ENCODE data around the gene SOCS6. TPM values are rescaled to one million over a fixed set of nuclear protein-coding genes. Genes with fewer than 3 reads are reported as not detected.

SOCS6 gene
- polyA plus RNA-seq, 1 of the 3 experiments (the other 2 are of a cell fraction), result 12.1 TPM

DNA sequence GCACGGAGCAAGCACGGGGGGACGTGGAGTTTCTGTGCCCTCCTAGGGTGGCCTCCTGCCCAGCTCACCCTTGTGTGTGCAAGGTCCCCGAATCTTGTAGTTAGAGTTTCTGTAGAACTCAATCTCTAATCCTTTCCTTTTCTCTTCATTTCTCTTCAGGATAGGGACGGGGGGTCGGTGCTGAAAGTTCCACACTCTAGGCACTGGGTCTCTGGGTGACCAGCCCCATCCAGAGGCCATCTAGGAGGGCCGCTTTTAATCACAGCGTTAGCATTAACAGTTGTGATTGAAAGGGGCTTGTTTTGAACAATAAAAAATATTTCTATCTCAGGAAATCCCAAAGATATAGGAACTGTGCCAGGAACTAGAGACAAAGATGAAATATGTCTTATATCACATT lies 10.5 kb downstream of the SOCS6 start:
- H4K20me1 ChIP-seq (ENCODE audit: insufficient read depth), result peaks cover 89% of the 10 kb centered on the region
- no peak overlapping the region for H3K27ac ChIP-seq (ENCODE audit: low read depth in 2 of 2, low read length in 1 of 2)
- ChIA-PET POLR2A (no interaction called here), CTCF (interaction anchor here (1.1 kb wide), 1 partner anchor 135 kb away, joined by 3 read pairs; no protein-coding TSS in a partner anchor)
- H3K36me3 ChIP-seq (replicated peaks in 1 of 2; ENCODE audit: control insufficient read depth in 1 of 2, insufficient read depth in 2 of 2, low read length in 1 of 2), result peaks cover 0 to 9% of the 10 kb centered on the region in 2 experiments
- H3K9me2 ChIP-seq, result no peaks in the 10 kb centered on the region
- peak; percentile 45; the same call in 1 of the 2 replicates for TF ChIP-seq RAD21 (IDR thresholded peaks at IDR 0.05; ENCODE audit: low read length)
- no peak for TF ChIP-seq MEF2A (IDR thresholded peaks at IDR 0.05; ENCODE audit: borderline replicate concordance, low read depth)
- peaks cover 11 to 31% of the 10 kb centered on the region in 2 experiments for H3K4me1 ChIP-seq (ENCODE audit: control insufficient read depth in 1 of 2, insufficient read depth in 2 of 2, low read depth in 1 of 2, low read length in 1 of 2)
- H3K79me2 ChIP-seq (ENCODE audit: insufficient read depth), result peaks cover 100% of the 10 kb centered on the region
- WGBS (ENCODE audit: low lambda C conversion rate), result 85% methylated on average over 8 of the region's 8 CpGs
- peaks cover 33% of the 10 kb centered on the region for H3F3A ChIP-seq (replicated peaks; ENCODE audit: insufficient read depth)
- no peak for DNase-seq
- no peaks in the 10 kb centered on the region for H3K9me3 ChIP-seq
- H3K9ac ChIP-seq, result no peak overlapping the region
- H3K4me3 ChIP-seq (ENCODE audit: low read depth in 2 of 2, low read length in 1 of 2), result no peak overlapping the region
- H2AFZ ChIP-seq (ENCODE audit: low read depth), result no peak overlapping the region
- no peaks in the 10 kb centered on the region for H3K27me3 ChIP-seq (ENCODE audit: insufficient read depth)
- no peak overlapping the region for H3K4me2 ChIP-seq

DNA sequence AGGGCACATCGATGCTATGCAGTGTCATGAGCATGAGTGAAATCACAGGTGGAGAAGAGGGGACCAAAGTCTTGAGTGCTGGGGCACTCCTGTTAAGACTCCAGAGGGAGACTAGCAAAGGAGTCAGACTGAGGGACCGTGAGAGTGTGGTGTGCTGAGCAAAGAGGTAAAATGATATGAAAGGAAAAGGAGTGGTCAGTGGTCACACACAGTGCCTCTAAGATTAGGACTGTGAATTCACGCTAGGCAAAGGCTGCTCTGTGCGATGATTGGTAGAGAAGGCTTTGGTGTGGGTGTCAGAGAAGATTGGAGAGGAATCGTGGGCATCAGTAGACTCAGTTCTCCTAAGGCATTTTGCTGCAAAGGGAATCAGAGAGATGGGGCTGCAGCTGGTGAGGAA lies 12.8 kb downstream of the SOCS6 start:
- TF ChIP-seq CHD2 (IDR thresholded peaks at IDR 0.05; ENCODE audit: low read length, partially characterized antibody) (no peak), RXRA (IDR thresholded peaks at IDR 0.05; ENCODE audit: borderline replicate concordance, low read depth) (no peak), RAD21 (IDR thresholded peaks at IDR 0.05; ENCODE audit: low read length) (no peak), TAF1 (IDR thresholded peaks at IDR 0.05; ENCODE audit: borderline replicate concordance, low read depth, low read length) (no peak), EZH2phosphoT487 (IDR thresholded peaks at IDR 0.05; ENCODE audit: borderline replicate concordance, low read depth) (no peak), SIN3A (IDR thresholded peaks at IDR 0.05; ENCODE audit: borderline replicate concordance, low read depth, low read length) (no peak), MEF2A (IDR thresholded peaks at IDR 0.05; ENCODE audit: borderline replicate concordance, low read depth) (no peak), NRF1 (IDR thresholded peaks at IDR 0.05; ENCODE audit: low read depth, low read length) (no peak), JUND (IDR thresholded peaks at IDR 0.05) (no peak), YY1 (IDR thresholded peaks at IDR 0.05; ENCODE audit: low read depth) (no peak), SMC3 (IDR thresholded peaks at IDR 0.05; ENCODE audit: low read depth, low read length) (no peak), TEAD4 (IDR thresholded peaks at IDR 0.05; ENCODE audit: borderline replicate concordance, insufficient read depth) (no peak), GATA2 (CRISPR knock-in tag; IDR thresholded peaks at IDR 0.05) (no peak), EP300 (IDR thresholded peaks at IDR 0.05; ENCODE audit: borderline replicate concordance in 1 of 2, low read depth in 1 of 2, low read length in 1 of 2) (no peak), GABPA (IDR thresholded peaks at IDR 0.05; ENCODE audit: low read depth) (no peak)
- TF ChIP-seq, protein P1, sequence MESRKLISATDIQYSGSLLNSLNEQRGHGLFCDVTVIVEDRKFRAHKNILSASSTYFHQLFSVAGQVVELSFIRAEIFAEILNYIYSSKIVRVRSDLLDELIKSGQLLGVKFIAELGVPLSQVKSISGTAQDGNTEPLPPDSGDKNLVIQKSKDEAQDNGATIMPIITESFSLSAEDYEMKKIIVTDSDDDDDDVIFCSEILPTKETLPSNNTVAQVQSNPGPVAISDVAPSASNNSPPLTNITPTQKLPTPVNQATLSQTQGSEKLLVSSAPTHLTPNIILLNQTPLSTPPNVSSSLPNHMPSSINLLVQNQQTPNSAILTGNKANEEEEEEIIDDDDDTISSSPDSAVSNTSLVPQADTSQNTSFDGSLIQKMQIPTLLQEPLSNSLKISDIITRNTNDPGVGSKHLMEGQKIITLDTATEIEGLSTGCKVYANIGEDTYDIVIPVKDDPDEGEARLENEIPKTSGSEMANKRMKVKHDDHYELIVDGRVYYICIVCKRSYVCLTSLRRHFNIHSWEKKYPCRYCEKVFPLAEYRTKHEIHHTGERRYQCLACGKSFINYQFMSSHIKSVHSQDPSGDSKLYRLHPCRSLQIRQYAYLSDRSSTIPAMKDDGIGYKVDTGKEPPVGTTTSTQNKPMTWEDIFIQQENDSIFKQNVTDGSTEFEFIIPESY (IDR thresholded peaks at IDR 0.05; ENCODE audit: borderline replicate concordance, low read depth), result no peak
- TF ChIP-seq, protein P2, sequence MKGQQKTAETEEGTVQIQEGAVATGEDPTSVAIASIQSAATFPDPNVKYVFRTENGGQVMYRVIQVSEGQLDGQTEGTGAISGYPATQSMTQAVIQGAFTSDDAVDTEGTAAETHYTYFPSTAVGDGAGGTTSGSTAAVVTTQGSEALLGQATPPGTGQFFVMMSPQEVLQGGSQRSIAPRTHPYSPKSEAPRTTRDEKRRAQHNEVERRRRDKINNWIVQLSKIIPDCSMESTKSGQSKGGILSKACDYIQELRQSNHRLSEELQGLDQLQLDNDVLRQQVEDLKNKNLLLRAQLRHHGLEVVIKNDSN (IDR thresholded peaks at IDR 0.05; ENCODE audit: borderline replicate concordance, low read depth), result no peak
- TF ChIP-seq, protein P3, sequence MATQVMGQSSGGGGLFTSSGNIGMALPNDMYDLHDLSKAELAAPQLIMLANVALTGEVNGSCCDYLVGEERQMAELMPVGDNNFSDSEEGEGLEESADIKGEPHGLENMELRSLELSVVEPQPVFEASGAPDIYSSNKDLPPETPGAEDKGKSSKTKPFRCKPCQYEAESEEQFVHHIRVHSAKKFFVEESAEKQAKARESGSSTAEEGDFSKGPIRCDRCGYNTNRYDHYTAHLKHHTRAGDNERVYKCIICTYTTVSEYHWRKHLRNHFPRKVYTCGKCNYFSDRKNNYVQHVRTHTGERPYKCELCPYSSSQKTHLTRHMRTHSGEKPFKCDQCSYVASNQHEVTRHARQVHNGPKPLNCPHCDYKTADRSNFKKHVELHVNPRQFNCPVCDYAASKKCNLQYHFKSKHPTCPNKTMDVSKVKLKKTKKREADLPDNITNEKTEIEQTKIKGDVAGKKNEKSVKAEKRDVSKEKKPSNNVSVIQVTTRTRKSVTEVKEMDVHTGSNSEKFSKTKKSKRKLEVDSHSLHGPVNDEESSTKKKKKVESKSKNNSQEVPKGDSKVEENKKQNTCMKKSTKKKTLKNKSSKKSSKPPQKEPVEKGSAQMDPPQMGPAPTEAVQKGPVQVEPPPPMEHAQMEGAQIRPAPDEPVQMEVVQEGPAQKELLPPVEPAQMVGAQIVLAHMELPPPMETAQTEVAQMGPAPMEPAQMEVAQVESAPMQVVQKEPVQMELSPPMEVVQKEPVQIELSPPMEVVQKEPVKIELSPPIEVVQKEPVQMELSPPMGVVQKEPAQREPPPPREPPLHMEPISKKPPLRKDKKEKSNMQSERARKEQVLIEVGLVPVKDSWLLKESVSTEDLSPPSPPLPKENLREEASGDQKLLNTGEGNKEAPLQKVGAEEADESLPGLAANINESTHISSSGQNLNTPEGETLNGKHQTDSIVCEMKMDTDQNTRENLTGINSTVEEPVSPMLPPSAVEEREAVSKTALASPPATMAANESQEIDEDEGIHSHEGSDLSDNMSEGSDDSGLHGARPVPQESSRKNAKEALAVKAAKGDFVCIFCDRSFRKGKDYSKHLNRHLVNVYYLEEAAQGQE (IDR thresholded peaks at IDR 0.05; ENCODE audit: low read depth, low read length), result no peak
- H3F3A ChIP-seq (replicated peaks; ENCODE audit: insufficient read depth), result peaks cover 20% of the 10 kb centered on the region
- no peak overlapping the region for H3K9ac ChIP-seq
- peaks cover 0 to 14% of the 10 kb centered on the region in 2 experiments; a peak in 3 of 4 replicates for H3K4me1 ChIP-seq (ENCODE audit: control insufficient read depth in 1 of 2, insufficient read depth in 2 of 2, low read depth in 1 of 2, low read length in 1 of 2)
- no peak overlapping the region for H3K27ac ChIP-seq (ENCODE audit: low read depth in 2 of 2, low read length in 1 of 2)
- 94% methylated on average over 5 of the region's 5 CpGs for WGBS (ENCODE audit: low lambda C conversion rate)
- no peak overlapping the region for H2AFZ ChIP-seq (ENCODE audit: low read depth)
- H3K9me2 ChIP-seq, result no peaks in the 10 kb centered on the region
- H3K4me3 ChIP-seq (ENCODE audit: low read depth in 2 of 2, low read length in 1 of 2), result no peak overlapping the region
- H3K9me3 ChIP-seq, result no peaks in the 10 kb centered on the region
- peaks cover 100% of the 10 kb centered on the region for H3K79me2 ChIP-seq (ENCODE audit: insufficient read depth)
- no peak overlapping the region for H3K4me2 ChIP-seq
- ChIA-PET POLR2A (no interaction called here), CTCF (interaction anchor here (3.1 kb wide), 1 partner anchor 132 kb away, joined by 14 read pairs; no protein-coding TSS in a partner anchor)
- peaks cover 0 to 5% of the 10 kb centered on the region in 2 experiments for H3K36me3 ChIP-seq (replicated peaks in 1 of 2; ENCODE audit: control insufficient read depth in 1 of 2, insufficient read depth in 2 of 2, low read length in 1 of 2)
- peaks cover 88% of the 10 kb centered on the region for H4K20me1 ChIP-seq (ENCODE audit: insufficient read depth)
- H3K27me3 ChIP-seq (ENCODE audit: insufficient read depth), result no peaks in the 10 kb centered on the region
- no peak for DNase-seq
